HCT116 (cell line): ENCODE results near the gene CSRP1. TPM values are rescaled to one million over a fixed set of nuclear protein-coding genes. Genes with fewer than 3 reads are reported as not detected.

ENCODE experiments used
- ATAC-seq: fragments of 200-7000 bp; cut with Tn5 transposase; 2 replicates; pipeline ENCODE4 v1.9.1; 2020; ENCODE audit warnings: mild to moderate bottlenecking, moderate library complexity
- BruUV-seq: library from RNA; stranded (reverse); fragments of 400-500 nt; replicated peaks from 2 replicates; lab custom pipeline; 2021; lab: Mats Ljungman, UMichigan
- CTCF ChIA-PET: fragments of 300-600 bp; sonication (Branson Sonifier 250); formaldehyde crosslinking; loops from one replicate; lab custom pipeline; 2021; ENCODE audit warnings: antibody characterized with exemption; lab: Charles Lee
- POLR2A ChIA-PET: fragments of 300-600, 350-600 bp; sonication (Branson Sonifier 250); formaldehyde crosslinking; loops from one replicate; lab custom pipeline; 2021; ENCODE audit warnings: antibody characterized with exemption; lab: Charles Lee
- RAD21 ChIA-PET, 2 experiments: fragments of 300-600 bp; sonication (Branson Sonifier 250); formaldehyde crosslinking; loops; one replicate each; lab custom pipeline; 2023; ENCODE audit warnings: low total read pairs in 2 of 2; ENCODE audit not compliant: uncharacterized antibody in 2 of 2, unreplicated experiment in 2 of 2, low non-redundant PET in 1 of 2; lab: Charles Lee
- DNase-seq: peaks from one replicate; pipeline ENCODE4 v3.0.0-alpha.2; 2010; ENCODE audit warnings: low read depth, low spot score
- H2AFZ ChIP-seq: fragments of 200-600 bp; shearing (Covaris generic), sonication (generic); 2 replicates; pipeline ENCODE4 v1.6.1; 2017; ENCODE audit warnings: low read depth, mixed run types, mixed read lengths, antibody characterized with exemption, low read length; ENCODE audit not compliant: poor library complexity, severe bottlenecking
- H3K27ac ChIP-seq: 2 replicates; pipeline ENCODE4 v1.5.1; 2012; ENCODE audit warnings: low read depth, low read length
- H3K27me3 ChIP-seq: fragments of 200-600 bp; sonication (generic); 2 replicates; pipeline ENCODE4 v1.6.1; 2016; ENCODE audit warnings: mixed run types, low read length, mixed read lengths; ENCODE audit not compliant: insufficient read depth
- H3K36me3 ChIP-seq, 2 experiments: fragments of 200-500 bp in 1 of 2; fragments of 200-600 bp in 1 of 2; sonication (Bioruptor generic) in 1 of 2; sonication (generic) in 1 of 2; 2 replicates each; pipeline versions ENCODE4 v1.5.1 to v1.6.1; 2014 to 2016; ENCODE audit warnings: low read length in 2 of 2, inconsistent platforms in 1 of 2, mixed read lengths in 1 of 2, mixed run types in 1 of 2; ENCODE audit not compliant: insufficient read depth in 2 of 2, control insufficient read depth in 1 of 2
- H3K4me1 ChIP-seq, 2 experiments: fragments of 200-600 bp in 1 of 2; sonication (generic) in 1 of 2; 2 replicates each; pipeline versions ENCODE4 v1.5.1 to v1.6.1; 2012 to 2017; ENCODE audit warnings: low read length in 2 of 2, inconsistent platforms in 1 of 2, mild to moderate bottlenecking in 1 of 2, mixed read lengths in 1 of 2, mixed run types in 1 of 2, moderate library complexity in 1 of 2; ENCODE audit not compliant: insufficient read depth in 2 of 2, control insufficient read depth in 1 of 2
- H3K4me2 ChIP-seq: fragments of 200-600 bp; sonication (generic); 2 replicates; pipeline ENCODE4 v1.6.1; 2017; ENCODE audit warnings: mixed run types, low read length, mixed read lengths
- H3K4me3 ChIP-seq, 2 experiments: fragments of 200-600 bp in 1 of 2; sonication (generic) in 1 of 2; replicated peaks in 1 of 2; 2 replicates each; pipeline ENCODE4 v1.5.1; 2011 to 2016; ENCODE audit warnings: low read length in 2 of 2, control low read depth in 1 of 2, low read depth in 1 of 2, mild to moderate bottlenecking in 1 of 2, mixed read lengths in 1 of 2, mixed run types in 1 of 2
- H3K79me2 ChIP-seq: fragments of 200-600 bp; sonication (generic); 2 replicates; pipeline ENCODE4 v1.6.1; 2017; ENCODE audit warnings: mild to moderate bottlenecking, mixed run types, low read length, moderate library complexity, mixed read lengths; ENCODE audit not compliant: insufficient read depth
- H3K9ac ChIP-seq: fragments of 200-600 bp; sonication (generic); 2 replicates; pipeline ENCODE4 v1.6.1; 2016; ENCODE audit warnings: low read length, mixed read lengths
- H3K9me2 ChIP-seq: fragments of 200-600 bp; sonication (generic), shearing (Covaris generic); 2 replicates; pipeline ENCODE4 v1.6.1; 2017; ENCODE audit warnings: mixed run types, mild to moderate bottlenecking, moderate library complexity; ENCODE audit not compliant: insufficient read depth
- H3K9me3 ChIP-seq, 2 experiments: fragments of 200-500 bp in 1 of 2; fragments of 200-600 bp in 1 of 2; sonication (Bioruptor generic) in 1 of 2; sonication (generic) in 1 of 2; 2 replicates each; pipeline ENCODE4 v1.6.1; 2014 to 2017; ENCODE audit warnings: low read length in 2 of 2, mixed read lengths in 2 of 2, inconsistent platforms in 1 of 2, low read depth in 1 of 2, mild to moderate bottlenecking in 1 of 2, mixed run types in 1 of 2, moderate library complexity in 1 of 2; ENCODE audit not compliant: control insufficient read depth in 1 of 2, insufficient read depth in 1 of 2
- H4K20me1 ChIP-seq: fragments of 200-600 bp; sonication (generic), shearing (Covaris generic); 2 replicates; pipeline ENCODE4 v1.6.1; 2017; ENCODE audit warnings: mixed run types, mild to moderate bottlenecking, moderate library complexity; ENCODE audit not compliant: insufficient read depth
- ATF3 ChIP-seq: IDR thresholded peaks from 2 replicates; pipeline ENCODE4 v1.6.1; 2012
- CBX3 ChIP-seq: IDR thresholded peaks from 2 replicates; pipeline ENCODE4 v1.6.1; 2012; ENCODE audit warnings: low read depth
- CEBPB ChIP-seq: IDR thresholded peaks from 2 replicates; pipeline ENCODE4 v1.6.1; 2012; ENCODE audit warnings: low read depth
- CTCF ChIP-seq, 3 experiments: fragments of 200-600 bp in 1 of 3; sonication (generic) in 1 of 3; IDR thresholded peaks in 2 of 3; conservative IDR thresholded peaks in 1 of 3; 2 replicates each; pipeline ENCODE4 v1.5.1; 2012 to 2017; ENCODE audit warnings: low read depth in 2 of 3, low read length in 2 of 3, antibody characterized with exemption in 1 of 3, borderline replicate concordance in 1 of 3, control low read depth in 1 of 3, mild to moderate bottlenecking in 1 of 3, mixed read lengths in 1 of 3, mixed run types in 1 of 3, moderate library complexity in 1 of 3; ENCODE audit not compliant: insufficient read depth in 1 of 3
- EGR1 ChIP-seq: IDR thresholded peaks from 2 replicates; pipeline ENCODE4 v1.6.1; 2012; ENCODE audit warnings: low read depth
- ELF1 ChIP-seq: IDR thresholded peaks from 2 replicates; pipeline ENCODE4 v1.6.1; 2012; ENCODE audit warnings: low read depth, borderline replicate concordance
- EZH2 ChIP-seq: fragments of 200-600 bp; sonication (generic); IDR thresholded peaks from 2 replicates; pipeline ENCODE4 v1.6.1; 2017; ENCODE audit warnings: antibody characterized with exemption, mixed run types
- RAD21 ChIP-seq: IDR thresholded peaks from 2 replicates; pipeline ENCODE4 v1.6.1; 2012; ENCODE audit warnings: low read depth, mild to moderate bottlenecking
- SIN3A ChIP-seq: IDR thresholded peaks from 2 replicates; pipeline ENCODE4 v1.6.1; 2012; ENCODE audit warnings: low read depth
- intact Hi-C: fragments of 100-400 bp; cut with micrococcal nuclease; formaldehyde crosslinking; loops from 2 replicates; pipeline ENCODE4 v1.10.0; 2022
- total RNA-seq: library from RNA; stranded (reverse); gene quantifications from one replicate; pipeline ENCODE4 v1.2.1, GENCODE V29; 2021; ENCODE audit not compliant: unreplicated experiment

The CSRP1 gene
- total RNA-seq, 1 experiment from 2014 or later, result 51.7 TPM

- H3K4me2 ChIP-seq, result no peak overlapping the region
Observed at GRCh38 chr1:201501144-201501543, 5.8 kb downstream of the CSRP1 start.

More at GRCh38 chr1:201501144-201501543, 5.8 kb downstream of the CSRP1 start:
- ATAC-seq (no peak; the same call in 1 of the 2 replicates), DNase-seq (no peak)
- TF ChIP-seq ELF1 (no peak), CBX3 (no peak), ATF3 (no peak), EZH2 (no peak), CTCF (IDR thresholded peaks at IDR 0.05 in 2 of 3, conservative IDR thresholded peaks at IDR 0.05 in 1 of 3; ENCODE audit: borderline replicate concordance in 1 of 3, insufficient read depth in 1 of 3, low read depth in 2 of 3, low read length in 2 of 3) (no peak), EGR1 (no peak), CEBPB (no peak), RAD21 (no peak), SIN3A (no peak)
- Histone ChIP-seq H3K4me3 (no peak overlapping the region), H3K9ac (no peak overlapping the region), H3K27ac (no peak overlapping the region), H3K4me1 (peaks cover 3 to 11% of the 10 kb centered on the region in 2 experiments; a peak in 3 of 4 replicates), H3K27me3 (no peaks in the 10 kb centered on the region), H3K9me2 (no peaks in the 10 kb centered on the region), H3K36me3 (no peaks in the 10 kb centered on the region), H3K79me2 (peaks cover 6% of the 10 kb centered on the region; the same call in 1 of the 2 replicates), H3K9me3 (no peaks in the 10 kb centered on the region), H4K20me1 (no peaks in the 10 kb centered on the region), H2AFZ (no peak overlapping the region)
- CTCF ChIA-PET, result interaction anchor here (2.8 to 3.3 kb wide), 2 partner anchors 11 to 20 kb away, joined by 14 to 23 read pairs; no protein-coding TSS in a partner anchor
- POLR2A ChIA-PET, result interaction anchor here (0.9 kb wide), 1 partner anchor 12 kb away, joined by 3 read pairs; no protein-coding TSS in a partner anchor
- intact Hi-C loops, result no loop called here
- no TSS peak for BruUV-seq
- RAD21 ChIA-PET, result no interaction called here
